Measurements from ENCODE around the gene TMEM63B. TPM values are rescaled to one million over a fixed set of nuclear protein-coding genes. Genes with fewer than 3 reads are reported as not detected.
A peak's percentile ranks its signal among the peaks of the same experiment; 100 is the strongest.
"Not testable (repeated sequence)": the region's sequence is repeated elsewhere in the genome, so short reads cannot be mapped to it uniquely, and the experiment has no call there.

TMEM63B gene
- total RNA-seq, 2 donors from 2014 or later: 64.6 to 65.2 TPM

- Histone ChIP-seq H3K4me1 (ENCODE audit: control insufficient read depth, insufficient read depth, low read length) (no peaks in the 10 kb centered on the region), H3K36me3 (ENCODE audit: control insufficient read depth, insufficient read depth, low read length) (no peaks in the 10 kb centered on the region), H3K27ac (ENCODE audit: low read depth, low read length) (no peak overlapping the region), H3K9me3 (ENCODE audit: control insufficient read depth, low read length) (no peaks in the 10 kb centered on the region), H3K9ac (ENCODE audit: extremely low read depth, low read length, poor library complexity, severe bottlenecking) (no peak overlapping the region), H3K27me3 (ENCODE audit: control insufficient read depth, insufficient read depth, low read length, poor library complexity, severe bottlenecking) (no peaks in the 10 kb centered on the region), H3K4me3 (ENCODE audit: low read length) (no peak overlapping the region)
- H3K27me3 Mint-ChIP-seq (ENCODE audit: insufficient read depth): no peaks in the 10 kb centered on the region
- peak overlapping the region; percentile 45 for H3K27ac Mint-ChIP-seq
- no peak for TF ChIP-seq CTCF (conservative IDR thresholded peaks at IDR 0.05)
- no peaks in the 10 kb centered on the region for H3K9me3 Mint-ChIP-seq
- H3K4me1 Mint-ChIP-seq: peaks cover 16% of the 10 kb centered on the region
- H3K4me3 Mint-ChIP-seq: peak overlapping the region; percentile 36
- peak; percentile 76 for DNase-seq
- H3K36me3 Mint-ChIP-seq (ENCODE audit: low read depth): no peaks in the 10 kb centered on the region
- WGBS, 2 experiments (ENCODE audit: insufficient coverage in 1 of 2, insufficient read length in 1 of 2): 78 to 84% methylated on average over 8 to 10 of the region's 10 CpGs
Observed at GRCh38 chr6:44192428-44193041, 65.2 kb downstream of the TMEM63B start.

- no peak overlapping the region for H3K27ac ChIP-seq (ENCODE audit: low read depth, low read length)
- no peak for TF ChIP-seq CTCF (conservative IDR thresholded peaks at IDR 0.05)
- no peaks in the 10 kb centered on the region for H3K36me3 ChIP-seq (ENCODE audit: control insufficient read depth, insufficient read depth, low read length)
- Mint-ChIP-seq H3K27me3 (ENCODE audit: insufficient read depth) (no peaks in the 10 kb centered on the region), H3K36me3 (ENCODE audit: low read depth) (no peaks in the 10 kb centered on the region), H3K4me1 (peaks cover 15% of the 10 kb centered on the region), H3K27ac (no peak overlapping the region), H3K9me3 (no peaks in the 10 kb centered on the region), H3K4me3 (no peak overlapping the region)
- DNase-seq: no peak
- no peak overlapping the region for H3K4me3 ChIP-seq (ENCODE audit: low read length)
- H3K9ac ChIP-seq (ENCODE audit: extremely low read depth, low read length, poor library complexity, severe bottlenecking): no peak overlapping the region
- H3K4me1 ChIP-seq (ENCODE audit: control insufficient read depth, insufficient read depth, low read length): no peaks in the 10 kb centered on the region
- H3K27me3 ChIP-seq (ENCODE audit: control insufficient read depth, insufficient read depth, low read length, poor library complexity, severe bottlenecking): no peaks in the 10 kb centered on the region
- 93 to 96% methylated on average over 7 to 8 of the region's 8 CpGs for WGBS, 2 experiments (ENCODE audit: insufficient coverage in 1 of 2, insufficient read length in 1 of 2)
- no peaks in the 10 kb centered on the region for H3K9me3 ChIP-seq (ENCODE audit: control insufficient read depth, low read length)
Observed at GRCh38 chr6:44193307-44193910, 66.1 kb downstream of the TMEM63B start.

GRCh38 chr6:44194326-44194725, 67.0 kb downstream of the TMEM63B start:
- H3K36me3 ChIP-seq (ENCODE audit: control insufficient read depth, insufficient read depth, low read length): no peaks in the 10 kb centered on the region
- no peak overlapping the region for H3K27ac ChIP-seq (ENCODE audit: low read depth, low read length)
- no peaks in the 10 kb centered on the region for H3K9me3 ChIP-seq (ENCODE audit: control insufficient read depth, low read length)
- Mint-ChIP-seq H3K36me3 (ENCODE audit: low read depth) (no peaks in the 10 kb centered on the region), H3K4me1 (peaks cover 14% of the 10 kb centered on the region), H3K9me3 (no peaks in the 10 kb centered on the region), H3K27me3 (ENCODE audit: insufficient read depth) (no peaks in the 10 kb centered on the region), H3K4me3 (no peak overlapping the region), H3K27ac (no peak overlapping the region)
- H3K27me3 ChIP-seq (ENCODE audit: control insufficient read depth, insufficient read depth, low read length, poor library complexity, severe bottlenecking): no peaks in the 10 kb centered on the region
- no peaks in the 10 kb centered on the region for H3K4me1 ChIP-seq (ENCODE audit: control insufficient read depth, insufficient read depth, low read length)
- no peak overlapping the region for H3K9ac ChIP-seq (ENCODE audit: extremely low read depth, low read length, poor library complexity, severe bottlenecking)
- no peak overlapping the region for H3K4me3 ChIP-seq (ENCODE audit: low read length)
- peak; percentile 35 for DNase-seq
- no peak for TF ChIP-seq CTCF (conservative IDR thresholded peaks at IDR 0.05)
- WGBS, 2 experiments (ENCODE audit: insufficient coverage in 1 of 2, insufficient read length in 1 of 2): 81 to 100% methylated on average over 3 to 5 of the region's 5 CpGs

- not testable (repeated sequence) for H3K9ac ChIP-seq (ENCODE audit: extremely low read depth, low read length, poor library complexity, severe bottlenecking); DNase-seq; H3K4me1 ChIP-seq (ENCODE audit: control insufficient read depth, insufficient read depth, low read length); H3K27me3 ChIP-seq (ENCODE audit: control insufficient read depth, insufficient read depth, low read length, poor library complexity, severe bottlenecking); H3K9me3 Mint-ChIP-seq; H3K9me3 ChIP-seq (ENCODE audit: control insufficient read depth, low read length); H3K27ac ChIP-seq (ENCODE audit: low read depth, low read length); H3K4me3 Mint-ChIP-seq; H3K36me3 Mint-ChIP-seq (ENCODE audit: low read depth); H3K36me3 ChIP-seq (ENCODE audit: control insufficient read depth, insufficient read depth, low read length); H3K4me3 ChIP-seq (ENCODE audit: low read length); H3K27ac Mint-ChIP-seq; H3K27me3 Mint-ChIP-seq (ENCODE audit: insufficient read depth)
- 94 to 96% methylated on average over 11 of the region's 11 CpGs for WGBS, 2 experiments (ENCODE audit: insufficient coverage in 1 of 2, insufficient read length in 1 of 2)
- peaks cover 21% of the 10 kb centered on the region for H3K4me1 Mint-ChIP-seq
Observed at GRCh38 chr6:44196351-44196750, 69.0 kb downstream of the TMEM63B start.

Data from endodermal cell (in vitro differentiated cells).